ENCODE data around the gene HES1. TPM values are rescaled to one million over a fixed set of nuclear protein-coding genes. Genes with fewer than 3 reads are reported as not detected.
"Not testable (repeated sequence)": the region's sequence is repeated elsewhere in the genome, so short reads cannot be mapped to it uniquely, and the experiment has no call there.

HES1 gene
- total RNA-seq = under 1 TPM; 0.28 to 0.35 TPM

GRCh38 chr3:194135806-194136518 is at the start of gene HES1:
TSS of gene HES1 (plus strand) at chr3:194136148. CDS start at chr3:194136381, 233 bp downstream.
- H3K4me1 Mint-ChIP-seq = peaks cover 52% of the 10 kb centered on the region
- H3K4me3 Mint-ChIP-seq = peak within 1 kb of the TSS; percentile 63
- no peaks in the 10 kb centered on the region for H3K9me3 Mint-ChIP-seq (ENCODE audit: low read depth)
- peak within 1 kb of the TSS; percentile 51 for H3K27ac Mint-ChIP-seq
- peaks cover 2% of the 10 kb centered on the region for H3K36me3 Mint-ChIP-seq
- CTCF ChIA-PET = interaction anchor here (5.7 kb wide), 1 partner anchor 181 kb away, joined by 38 read pairs; no protein-coding TSS in a partner anchor
- peaks cover 81% of the 10 kb centered on the region for H3K27me3 Mint-ChIP-seq
- DNase-seq = peak; percentile 46
- no peak for ATAC-seq

GRCh38 chr3:194086388-194087075 is 49.4 kb upstream of the HES1 start:
- H3K36me3 Mint-ChIP-seq = no peaks in the 10 kb centered on the region
- ATAC-seq (no peak), DNase-seq (no peak)
- no peaks in the 10 kb centered on the region for H3K9me3 Mint-ChIP-seq (ENCODE audit: low read depth)
- H3K4me3 Mint-ChIP-seq = no peak overlapping the region
- peaks cover 21% of the 10 kb centered on the region for H3K4me1 Mint-ChIP-seq
- CTCF ChIA-PET = no interaction called here
- H3K27me3 Mint-ChIP-seq = peaks cover 43% of the 10 kb centered on the region
- no peak overlapping the region for H3K27ac Mint-ChIP-seq

GRCh38 chr3:194087280-194087679 is 48.7 kb upstream of the HES1 start:
- peaks cover 21% of the 10 kb centered on the region for H3K4me1 Mint-ChIP-seq
- peaks cover 42% of the 10 kb centered on the region for H3K27me3 Mint-ChIP-seq
- ATAC-seq (no peak), DNase-seq (no peak)
- H3K9me3 Mint-ChIP-seq (ENCODE audit: low read depth) = no peaks in the 10 kb centered on the region
- H3K27ac Mint-ChIP-seq = no peak overlapping the region
- CTCF ChIA-PET = no interaction called here
- no peaks in the 10 kb centered on the region for H3K36me3 Mint-ChIP-seq
- no peak overlapping the region for H3K4me3 Mint-ChIP-seq

GRCh38 chr3:194087995-194088855 is 47.7 kb upstream of the HES1 start:
- Mint-ChIP-seq H3K4me3 (no peak overlapping the region), H3K36me3 (no peaks in the 10 kb centered on the region), H3K9me3 (ENCODE audit: low read depth) (no peaks in the 10 kb centered on the region), H3K27ac (no peak overlapping the region), H3K27me3 (peaks cover 37% of the 10 kb centered on the region), H3K4me1 (peaks cover 21% of the 10 kb centered on the region)
- DNase-seq = no peak
- no peak for ATAC-seq
- CTCF ChIA-PET = no interaction called here

GRCh38 chr3:194089357-194090177 is 46.4 kb upstream of the HES1 start:
- CTCF ChIA-PET = no interaction called here
- no peak overlapping the region for H3K27ac Mint-ChIP-seq
- no peaks in the 10 kb centered on the region for H3K9me3 Mint-ChIP-seq (ENCODE audit: low read depth)
- no peak overlapping the region for H3K4me3 Mint-ChIP-seq
- peaks cover 29% of the 10 kb centered on the region for H3K27me3 Mint-ChIP-seq
- no peaks in the 10 kb centered on the region for H3K36me3 Mint-ChIP-seq
- peaks cover 12% of the 10 kb centered on the region for H3K4me1 Mint-ChIP-seq
- ATAC-seq (peak; percentile 45), DNase-seq (peak; percentile 44)

GRCh38 chr3:194090178-194090555 is 45.8 kb upstream of the HES1 start:
- CTCF ChIA-PET; H3K36me3 Mint-ChIP-seq; H3K9me3 Mint-ChIP-seq (ENCODE audit: low read depth); H3K4me1 Mint-ChIP-seq; DNase-seq; ATAC-seq; H3K4me3 Mint-ChIP-seq; H3K27ac Mint-ChIP-seq: not testable (repeated sequence)
- H3K27me3 Mint-ChIP-seq = peaks cover 23% of the 10 kb centered on the region

GRCh38 chr3:194090716-194091115 is 45.2 kb upstream of the HES1 start:
- H3K36me3 Mint-ChIP-seq = no peaks in the 10 kb centered on the region

GRCh38 chr3:194091141-194091540 is 44.8 kb upstream of the HES1 start:
- Mint-ChIP-seq H3K9me3 (ENCODE audit: low read depth) (no peaks in the 10 kb centered on the region), H3K27me3 (peaks cover 17% of the 10 kb centered on the region), H3K36me3 (no peaks in the 10 kb centered on the region), H3K4me3 (no peak overlapping the region), H3K4me1 (peaks cover 9% of the 10 kb centered on the region), H3K27ac (no peak overlapping the region)
- DNase-seq (no peak), ATAC-seq (no peak)
- CTCF ChIA-PET = no interaction called here

More at GRCh38 chr3:194090716-194091115, 45.2 kb upstream of the HES1 start:
- no peak for DNase-seq
- H3K27me3 Mint-ChIP-seq = peaks cover 19% of the 10 kb centered on the region
- H3K9me3 Mint-ChIP-seq (ENCODE audit: low read depth) = no peaks in the 10 kb centered on the region
- no peak for ATAC-seq
- H3K4me3 Mint-ChIP-seq = no peak overlapping the region
- peaks cover 9% of the 10 kb centered on the region for H3K4me1 Mint-ChIP-seq
- CTCF ChIA-PET = no interaction called here
- no peak overlapping the region for H3K27ac Mint-ChIP-seq

GRCh38 chr3:194091897-194092296 is 44.1 kb upstream of the HES1 start:
- H3K27me3 Mint-ChIP-seq; H3K27ac Mint-ChIP-seq; H3K4me1 Mint-ChIP-seq; CTCF ChIA-PET; H3K4me3 Mint-ChIP-seq; ATAC-seq; DNase-seq; H3K9me3 Mint-ChIP-seq (ENCODE audit: low read depth); H3K36me3 Mint-ChIP-seq: not testable (repeated sequence)

- peaks cover 9% of the 10 kb centered on the region for H3K4me1 Mint-ChIP-seq
- H3K27me3 Mint-ChIP-seq = peaks cover 5% of the 10 kb centered on the region
- ATAC-seq = no peak
- CTCF ChIA-PET = no interaction called here
- no peak for DNase-seq
- no peak overlapping the region for H3K4me3 Mint-ChIP-seq
- no peak overlapping the region for H3K27ac Mint-ChIP-seq
- H3K9me3 Mint-ChIP-seq (ENCODE audit: low read depth) = no peaks in the 10 kb centered on the region
- H3K36me3 Mint-ChIP-seq = no peaks in the 10 kb centered on the region
Measured at GRCh38 chr3:194092881-194093301, 43.1 kb upstream of the HES1 start.

GRCh38 chr3:194093842-194094241 is 42.1 kb upstream of the HES1 start:
- Mint-ChIP-seq H3K27me3 (peaks cover 7% of the 10 kb centered on the region), H3K27ac (no peak overlapping the region), H3K36me3 (no peaks in the 10 kb centered on the region), H3K4me3 (no peak overlapping the region), H3K4me1 (peaks cover 14% of the 10 kb centered on the region), H3K9me3 (ENCODE audit: low read depth) (no peaks in the 10 kb centered on the region)
- CTCF ChIA-PET = no interaction called here
- no peak for ATAC-seq
- no peak for DNase-seq

GRCh38 chr3:194095464-194095863 is 40.5 kb upstream of the HES1 start:
- H3K27me3 Mint-ChIP-seq = peaks cover 20% of the 10 kb centered on the region
- H3K9me3 Mint-ChIP-seq (ENCODE audit: low read depth) = no peaks in the 10 kb centered on the region
- DNase-seq (no peak), ATAC-seq (no peak)
- H3K4me3 Mint-ChIP-seq = no peak overlapping the region
- H3K36me3 Mint-ChIP-seq = no peaks in the 10 kb centered on the region
- no peak overlapping the region for H3K27ac Mint-ChIP-seq
- CTCF ChIA-PET = no interaction called here
- peaks cover 10% of the 10 kb centered on the region for H3K4me1 Mint-ChIP-seq

GRCh38 chr3:194095902-194096301 is 40.0 kb upstream of the HES1 start:
- ATAC-seq = no peak
- Mint-ChIP-seq H3K9me3 (ENCODE audit: low read depth) (no peaks in the 10 kb centered on the region), H3K4me1 (peaks cover 10% of the 10 kb centered on the region), H3K36me3 (no peaks in the 10 kb centered on the region), H3K27me3 (peaks cover 24% of the 10 kb centered on the region), H3K4me3 (no peak overlapping the region), H3K27ac (no peak overlapping the region)
- CTCF ChIA-PET = no interaction called here
- DNase-seq = no peak
